GOT3 (cell line): ENCODE data around the gene CACNA1E.
"Not testable (repeated sequence)": the region's sequence is repeated elsewhere in the genome, so short reads cannot be mapped to it uniquely, and the experiment has no call there.

Experiments used
- DNase-seq: peaks from one replicate; lab custom pipeline; 2025; ENCODE audit warnings: mixed read lengths; lab: John Stamatoyannopoulos, UW

The CACNA1E gene

GRCh38 chr1:181812208-181812607 is 328.9 kb downstream of the CACNA1E start:
- DNase-seq, result no peak

- DNase-seq, result no peak
Measured at GRCh38 chr1:181813266-181813665, 329.9 kb downstream of the CACNA1E start.

GRCh38 chr1:181816608-181817007 is 333.3 kb downstream of the CACNA1E start:
- no peak for DNase-seq

- no peak for DNase-seq
Measured at GRCh38 chr1:181817091-181817490, 333.8 kb downstream of the CACNA1E start.

GRCh38 chr1:181818459-181818858 is 335.1 kb downstream of the CACNA1E start:
- no peak for DNase-seq

GRCh38 chr1:181818943-181819342 is 335.6 kb downstream of the CACNA1E start:
- no peak for DNase-seq

- DNase-seq, result no peak
Measured at GRCh38 chr1:181821701-181822100, 338.4 kb downstream of the CACNA1E start.

- DNase-seq, result not testable (repeated sequence)
Measured at GRCh38 chr1:181832173-181832880, 349.0 kb downstream of the CACNA1E start.

GRCh38 chr1:181846001-181846645 is 362.8 kb downstream of the CACNA1E start:
- DNase-seq, result no peak

GRCh38 chr1:181846681-181847080 is 363.4 kb downstream of the CACNA1E start:
- no peak for DNase-seq

- no peak for DNase-seq
Measured at GRCh38 chr1:181849071-181849470, 365.8 kb downstream of the CACNA1E start.

GRCh38 chr1:181854212-181854611 is 370.9 kb downstream of the CACNA1E start:
- not testable (repeated sequence) for DNase-seq

GRCh38 chr1:181855380-181855779 is 372.1 kb downstream of the CACNA1E start:
- DNase-seq, result no peak
